Measurements from ENCODE around the gene MALRD1.
"Not testable (repeated sequence)": the region's sequence is repeated elsewhere in the genome, so short reads cannot be mapped to it uniquely, and the experiment has no call there.

The MALRD1 gene

GRCh38 chr10:19728376-19728775, 679.8 kb downstream of the MALRD1 start:
- no peak for DNase-seq

GRCh38 chr10:19728964-19729363, 680.4 kb downstream of the MALRD1 start:
- no peak for DNase-seq

DNA sequence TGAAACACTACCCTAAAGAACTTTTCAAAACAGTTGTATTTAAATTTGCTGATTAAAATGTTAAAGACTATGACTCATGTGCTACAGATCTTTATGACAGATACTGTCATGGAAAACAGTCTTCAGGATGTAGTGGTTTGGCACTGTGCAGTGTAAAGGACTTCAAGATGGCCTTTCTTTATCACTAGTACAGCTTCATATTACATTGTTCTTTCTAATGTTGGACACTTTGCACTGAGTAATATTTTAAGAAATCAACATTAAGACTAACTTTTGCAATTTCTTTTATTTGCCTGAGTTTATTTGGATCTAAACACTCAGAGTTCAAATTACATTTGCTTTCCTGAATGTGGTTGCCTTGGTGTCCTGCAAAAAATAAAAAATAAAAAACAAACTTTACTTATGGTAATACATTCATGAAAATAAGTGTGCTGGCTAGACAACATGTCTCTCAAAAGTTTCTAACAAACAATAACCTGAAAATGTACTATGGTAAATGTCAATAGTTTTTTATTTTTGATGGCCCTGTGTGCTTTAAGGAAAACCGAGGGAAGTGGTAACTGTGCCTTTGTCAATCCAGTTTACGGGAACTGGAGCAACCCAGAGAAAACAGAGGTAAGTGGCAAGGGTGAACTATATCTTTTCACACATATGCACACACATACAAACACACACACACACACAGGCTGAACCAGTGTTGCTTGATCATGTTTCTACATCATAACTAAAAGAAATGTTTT, 681.7 kb downstream of the MALRD1 start:
- no peak for DNase-seq

GRCh38 chr10:19730907-19731217, 682.3 kb downstream of the MALRD1 start:
- DNase-seq = no peak

DNA sequence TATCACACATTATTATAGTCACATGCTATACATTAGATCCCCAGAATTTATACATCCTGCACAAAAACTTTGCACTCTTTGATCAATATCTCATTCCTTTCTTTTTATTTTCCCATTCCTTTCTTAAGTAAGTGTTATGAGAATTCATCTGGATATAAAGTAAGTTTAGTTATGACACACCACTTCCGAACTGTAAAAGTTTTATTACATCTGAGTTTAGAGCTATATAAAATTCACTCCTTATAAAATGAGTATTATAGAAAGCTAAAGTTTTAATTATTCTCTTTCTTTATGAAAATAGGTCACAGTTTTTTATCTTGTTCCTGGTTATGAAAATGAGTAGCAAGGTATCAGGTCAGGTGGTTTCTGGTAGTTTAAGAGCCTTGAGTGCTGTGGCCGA, 683.0 kb downstream of the MALRD1 start:
- no peak for DNase-seq

GRCh38 chr10:19738440-19738839, 689.8 kb downstream of the MALRD1 start:
- DNase-seq = no peak

DNA sequence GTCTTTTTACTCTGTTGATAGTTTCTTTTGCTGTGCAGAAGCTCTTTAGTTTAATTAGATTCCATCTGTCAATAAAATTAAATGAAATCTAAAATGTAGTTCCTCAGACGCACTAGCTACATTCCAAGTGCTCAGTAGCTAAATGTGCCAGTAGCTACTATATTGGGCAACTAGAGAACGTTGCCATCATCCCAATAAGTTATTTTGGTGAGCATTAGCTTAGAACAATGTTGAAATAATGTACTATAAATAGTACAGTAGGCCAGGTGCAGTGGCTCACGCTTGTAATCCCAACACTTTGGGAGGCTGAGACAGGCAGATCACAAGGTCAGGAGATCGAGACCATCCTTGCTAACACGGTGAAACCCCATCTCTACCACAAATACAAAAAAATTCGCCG, 690.6 kb downstream of the MALRD1 start:
- not testable (repeated sequence) for DNase-seq

GRCh38 chr10:19742144-19742543, 693.5 kb downstream of the MALRD1 start:
- not testable (repeated sequence) for DNase-seq

DNA sequence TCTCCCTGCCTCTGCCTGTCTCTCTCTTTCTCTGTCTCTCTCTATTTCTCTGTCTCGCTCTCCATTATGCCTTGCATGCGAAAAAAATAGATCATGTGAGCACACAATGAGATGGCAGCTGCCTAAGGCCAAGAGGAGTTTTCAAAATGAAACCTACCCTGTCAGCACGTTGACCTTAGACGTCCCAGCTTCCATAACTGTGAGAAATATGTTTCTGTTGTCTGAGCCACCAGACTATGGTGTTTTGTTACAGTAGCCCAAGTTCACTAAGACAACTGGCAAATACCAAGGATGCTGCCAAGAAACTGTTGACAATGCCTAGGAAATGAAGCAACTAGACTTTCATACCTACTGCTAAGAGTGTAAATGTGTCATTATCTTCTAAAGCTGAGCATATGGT, 697.1 kb downstream of the MALRD1 start:
- DNase-seq = no peak

- no peak for DNase-seq
Measured at GRCh38 chr10:19749185-19749729, 700.7 kb downstream of the MALRD1 start.

- DNase-seq = no peak
Measured at GRCh38 chr10:19750972-19751371, 702.4 kb downstream of the MALRD1 start.

DNA sequence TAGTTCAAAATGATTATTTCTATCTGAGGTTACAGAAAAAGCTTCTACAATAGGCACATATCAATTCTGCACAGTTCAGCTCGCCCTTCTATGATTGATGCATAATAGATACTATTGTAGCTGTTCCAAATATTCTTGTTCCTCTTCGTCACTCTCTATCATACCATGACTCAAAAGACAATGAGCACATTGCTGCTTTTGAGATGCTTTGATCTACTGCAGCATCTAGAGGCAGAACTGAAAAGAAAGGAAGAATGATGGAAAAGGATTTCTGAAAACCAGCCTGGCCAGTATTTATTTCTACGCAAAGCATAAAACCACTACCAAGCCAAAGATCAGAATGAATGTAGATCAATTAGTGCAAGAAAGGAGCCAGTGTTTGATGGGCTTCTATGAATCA, 708.3 kb downstream of the MALRD1 start:
- DNase-seq = no peak

- DNase-seq = no peak
Measured at GRCh38 chr10:19762026-19762425, 713.4 kb downstream of the MALRD1 start.

- no peak for DNase-seq
Measured at GRCh38 chr10:19764111-19764510, 715.5 kb downstream of the MALRD1 start.

GRCh38 chr10:19767876-19768275, 719.3 kb downstream of the MALRD1 start:
- no peak for DNase-seq

DNA sequence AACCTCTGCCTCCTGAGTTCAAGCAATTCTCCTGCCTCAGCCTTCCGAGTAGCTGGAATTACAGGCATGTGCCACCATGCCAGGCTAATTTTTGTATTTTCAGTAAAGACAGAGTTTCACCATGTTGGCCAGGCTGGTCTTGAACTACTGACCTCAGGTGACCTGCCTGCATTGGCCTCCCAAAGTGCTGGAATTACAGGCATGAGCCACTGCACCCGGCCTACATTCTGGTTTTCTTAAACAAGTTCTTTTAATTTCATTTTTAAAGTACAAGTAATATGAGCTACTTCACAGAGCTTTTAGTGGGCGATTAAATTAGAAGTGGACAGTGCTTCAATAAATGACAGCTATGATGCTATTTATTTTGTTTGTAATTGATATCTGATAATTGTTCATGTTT, 721.2 kb downstream of the MALRD1 start:
- DNase-seq = not testable (repeated sequence)

GRCh38 chr10:19772972-19773371, 724.4 kb downstream of the MALRD1 start:
- DNase-seq = no peak

DNA sequence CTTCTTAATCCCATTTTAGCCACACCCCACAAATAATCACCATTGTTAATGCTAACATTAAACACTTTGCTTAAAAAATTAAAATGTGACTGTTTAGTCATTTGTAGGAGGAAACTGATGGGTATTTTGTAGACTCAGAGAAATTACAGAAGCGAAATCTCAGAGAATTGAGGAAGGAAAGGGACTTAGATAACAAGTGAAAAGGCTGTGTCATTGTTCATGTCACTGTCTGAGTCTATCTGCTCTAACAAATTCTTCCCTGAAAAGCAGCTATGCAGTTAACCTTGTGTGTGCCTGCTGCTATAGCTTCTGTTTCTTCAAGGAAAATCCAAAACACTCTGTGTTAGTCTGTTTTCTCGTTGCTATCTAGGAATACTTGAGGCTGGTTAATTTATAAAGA, 726.7 kb downstream of the MALRD1 start:
- no peak for DNase-seq

GRCh38 chr10:19777806-19778205, 729.2 kb downstream of the MALRD1 start:
- no peak for DNase-seq

- DNase-seq = no peak
Measured at GRCh38 chr10:19778996-19779395, 730.4 kb downstream of the MALRD1 start.

DNA sequence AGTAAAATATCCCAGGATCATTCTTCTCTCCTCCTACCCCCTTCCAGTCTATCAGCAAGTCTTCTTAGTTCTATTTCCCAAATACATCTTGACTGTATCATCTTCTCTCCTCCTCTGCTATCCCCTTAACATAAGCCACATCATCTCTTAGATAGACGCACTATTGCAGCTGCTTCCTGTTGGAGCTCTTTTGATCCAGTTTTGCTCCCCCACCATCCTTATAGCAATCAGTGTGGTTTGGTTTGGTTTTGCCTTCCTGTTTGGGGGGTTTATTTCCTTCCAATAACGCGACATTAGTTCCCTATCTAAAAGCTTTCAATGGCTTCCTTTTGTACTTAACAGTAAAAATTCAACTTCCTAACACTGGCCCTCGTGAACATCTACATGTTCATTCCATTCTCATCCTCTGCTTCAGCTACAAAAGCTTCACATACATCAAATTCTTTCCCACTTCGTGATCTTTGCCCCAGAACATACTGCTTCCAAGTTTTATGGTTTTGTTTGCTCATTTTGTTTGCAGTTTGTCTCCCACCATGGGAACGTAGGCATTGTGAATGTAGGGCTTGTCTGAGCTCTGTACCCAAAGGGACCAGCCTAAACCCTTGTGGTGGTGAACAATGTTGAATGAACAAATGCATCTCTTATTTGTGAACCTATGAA, 734.0 kb downstream of the MALRD1 start:
- no peak for DNase-seq

DNA sequence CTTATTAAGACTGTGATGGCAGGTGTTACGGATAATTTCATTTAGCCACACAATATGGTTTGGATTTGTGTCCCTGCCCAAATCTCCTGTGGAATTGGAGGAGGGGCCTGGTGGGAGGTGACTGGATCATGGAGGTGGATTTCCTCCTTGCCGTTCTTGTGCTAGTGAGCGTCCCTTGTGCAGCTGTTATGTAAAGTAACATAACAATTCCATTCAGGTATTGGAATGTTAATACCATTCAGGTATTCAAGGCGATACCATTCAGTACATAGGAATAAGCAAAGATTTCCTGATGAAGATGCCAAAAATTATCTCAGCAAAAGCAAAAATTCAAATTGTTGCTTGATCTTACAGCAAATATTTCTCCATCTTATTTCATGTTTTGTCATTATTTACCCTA, 735.1 kb downstream of the MALRD1 start:
- no peak for DNase-seq

All from COR-L47 (cell line).